HG03442 (cell line): ENCODE data around the gene CYP21A2.
"Not testable (repeated sequence)": the region's sequence is repeated elsewhere in the genome, so short reads cannot be mapped to it uniquely, and the experiment has no call there.

ENCODE experiments used
- ATAC-seq: cut with Tn5 transposase; IDR thresholded peaks from one replicate; pipeline ENCODE4 v1.9.1; 2021; ENCODE audit warnings: mild to moderate bottlenecking, moderate library complexity; ENCODE audit not compliant: unreplicated experiment

The CYP21A2 gene

DNA sequence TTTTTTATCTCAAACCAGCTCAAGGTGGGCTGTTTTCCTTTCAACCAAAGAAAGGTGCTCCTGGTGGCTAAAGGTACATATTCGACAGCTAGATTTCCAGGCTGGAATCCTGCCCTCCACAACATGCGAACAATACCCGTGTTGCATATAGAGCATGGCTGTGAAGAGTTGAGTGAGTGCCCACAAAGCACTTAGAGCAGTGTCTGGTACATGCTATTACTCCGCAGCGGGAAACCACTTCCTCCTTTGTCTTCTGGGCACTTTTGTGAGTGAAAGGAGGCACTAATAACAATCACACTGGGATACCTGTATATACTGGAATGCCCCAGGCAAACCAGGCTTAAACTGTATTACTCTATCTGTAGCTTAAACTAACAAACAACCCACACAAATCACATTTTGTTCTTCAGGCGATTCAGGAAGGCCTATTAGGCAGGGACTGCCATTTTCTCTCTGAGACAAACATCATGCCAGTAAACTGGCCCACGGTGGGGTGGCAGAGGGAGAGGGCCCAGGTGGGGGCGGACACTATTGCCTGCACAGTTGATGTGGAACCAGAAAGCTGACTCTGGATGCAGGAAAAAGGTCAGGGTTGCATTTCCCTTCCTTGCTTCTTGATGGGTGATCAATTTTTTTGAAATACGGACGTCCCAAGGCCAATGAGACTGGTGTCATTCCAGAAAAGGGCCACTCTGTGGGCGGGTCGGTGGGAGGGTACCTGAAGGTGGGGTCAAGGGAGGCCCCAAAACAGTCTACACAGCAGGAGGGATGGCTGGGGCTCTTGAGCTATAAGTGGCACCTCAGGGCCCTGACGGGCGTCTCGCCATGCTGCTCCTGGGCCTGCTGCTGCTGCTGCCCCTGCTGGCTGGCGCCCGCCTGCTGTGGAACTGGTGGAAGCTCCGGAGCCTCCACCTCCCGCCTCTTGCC lies at the start of gene CYP21A2:
TSS of gene CYP21A2 (plus strand) at position 818 of the 927 bp plus-strand sequence. CDS start at position 826, 8 bp downstream.
- not testable (repeated sequence) for ATAC-seq

DNA sequence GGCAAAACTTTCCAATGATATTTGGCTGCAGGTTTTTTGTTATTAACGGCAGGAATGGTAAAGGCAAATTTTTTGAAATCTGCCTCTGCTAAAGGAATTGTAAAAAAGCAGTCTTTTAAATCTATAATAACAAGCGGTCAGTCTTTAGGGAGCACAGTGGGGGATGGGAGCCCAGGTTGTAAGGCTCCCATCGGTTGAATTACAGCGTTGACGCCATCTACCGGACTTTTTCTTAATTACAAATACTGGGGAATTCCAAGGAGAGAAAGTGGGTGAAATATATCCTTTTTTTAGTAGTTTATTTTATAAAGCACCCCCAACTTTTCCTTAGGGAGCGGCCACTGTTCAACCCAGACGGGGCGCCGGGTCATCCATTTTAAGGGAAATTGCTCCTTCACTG lies 48.9 kb upstream of the CYP21A2 start:
- ATAC-seq = not testable (repeated sequence)

DNA sequence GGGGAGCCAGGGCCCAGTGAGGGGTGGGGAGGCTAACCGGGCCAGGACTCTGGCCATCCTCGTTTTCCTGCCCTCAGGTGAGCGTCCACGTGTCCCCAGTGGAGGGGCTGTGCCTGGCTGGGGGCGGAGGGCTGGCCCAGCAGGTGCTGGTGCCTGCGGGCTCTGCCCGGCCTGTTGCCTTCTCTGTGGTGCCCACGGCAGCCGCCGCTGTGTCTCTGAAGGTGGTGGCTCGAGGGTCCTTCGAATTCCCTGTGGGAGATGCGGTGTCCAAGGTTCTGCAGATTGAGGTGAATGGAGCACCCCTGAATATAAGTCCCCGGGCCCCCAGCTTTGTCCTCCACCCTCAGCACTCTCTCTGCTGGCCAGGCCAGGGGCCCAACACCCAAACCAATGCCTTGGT lies 43.8 kb upstream of the CYP21A2 start:
- not testable (repeated sequence) for ATAC-seq

DNA sequence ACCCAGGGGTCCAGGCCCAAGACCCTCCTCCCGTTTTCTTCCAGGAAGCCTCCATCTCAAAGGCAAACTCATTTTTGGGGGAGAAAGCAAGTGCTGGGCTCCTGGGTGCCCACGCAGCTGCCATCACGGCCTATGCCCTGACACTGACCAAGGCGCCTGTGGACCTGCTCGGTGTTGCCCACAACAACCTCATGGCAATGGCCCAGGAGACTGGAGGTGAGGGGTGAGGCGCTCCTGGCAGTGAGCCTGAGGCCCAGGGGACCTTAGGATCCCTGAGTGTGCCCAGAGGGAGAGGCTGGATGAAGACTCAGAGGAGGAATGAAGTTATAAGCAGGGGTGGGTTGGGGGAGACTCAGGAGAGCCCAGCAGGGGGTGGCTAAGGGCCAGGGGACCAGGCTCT lies 41.8 kb upstream of the CYP21A2 start:
- ATAC-seq = not testable (repeated sequence)

DNA sequence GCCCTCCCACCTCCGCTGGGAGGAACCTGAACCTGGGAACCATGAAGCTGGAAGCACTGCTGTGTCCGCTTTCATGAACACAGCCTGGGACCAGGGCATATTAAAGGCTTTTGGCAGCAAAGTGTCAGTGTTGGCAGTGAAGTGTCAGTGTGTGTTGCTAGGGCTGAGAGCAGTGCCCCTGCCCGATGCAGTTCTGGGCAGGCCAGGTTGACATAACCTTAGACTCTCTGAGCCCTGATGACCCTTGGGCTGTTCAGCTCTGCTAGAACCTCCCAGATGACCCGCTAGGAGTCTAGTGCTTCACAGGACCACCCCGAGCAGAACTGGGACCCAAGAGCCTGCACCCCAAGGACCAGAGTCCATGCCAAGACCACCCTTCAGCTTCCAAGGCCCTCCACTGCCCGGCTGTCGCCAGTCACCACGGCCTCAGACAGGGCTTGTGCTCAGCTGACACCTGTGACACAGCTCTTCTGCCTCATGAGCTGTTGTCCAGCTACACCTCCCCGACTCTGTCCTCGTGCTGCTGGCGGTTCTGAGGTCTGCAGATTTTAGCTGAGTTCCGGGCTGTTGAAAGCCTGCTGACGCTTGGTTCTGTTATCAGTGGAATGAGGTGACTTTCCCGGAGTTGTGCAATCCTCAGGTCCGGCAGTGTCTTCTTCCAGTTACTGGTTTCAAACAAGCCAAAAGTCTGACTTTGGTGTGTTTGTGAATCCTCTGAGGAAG lies 35.5 kb upstream of the CYP21A2 start:
- not testable (repeated sequence) for ATAC-seq

- not testable (repeated sequence) for ATAC-seq
Measured at GRCh38 chr6:32003301-32003700, 34.9 kb upstream of the CYP21A2 start.

DNA sequence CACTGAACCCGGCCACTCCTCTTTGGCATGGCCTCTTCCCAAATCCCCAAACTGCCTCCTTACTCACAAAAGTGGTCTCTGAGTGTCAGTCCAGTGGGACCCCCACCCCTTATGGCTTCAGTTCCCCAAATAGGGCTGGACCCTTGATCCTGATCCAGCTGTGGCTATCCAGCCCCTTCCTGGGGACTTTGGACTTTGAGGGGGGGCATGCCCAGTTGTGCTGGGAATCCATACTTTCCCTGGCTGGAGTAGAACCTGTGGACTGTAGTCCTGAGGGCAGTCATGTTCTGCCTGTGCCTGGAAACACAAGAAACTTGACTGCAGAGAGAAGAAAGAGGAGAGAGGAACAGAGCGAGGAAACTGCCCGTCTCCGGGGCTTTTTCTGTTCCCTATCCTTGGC lies 33.8 kb upstream of the CYP21A2 start:
- ATAC-seq = not testable (repeated sequence)

DNA sequence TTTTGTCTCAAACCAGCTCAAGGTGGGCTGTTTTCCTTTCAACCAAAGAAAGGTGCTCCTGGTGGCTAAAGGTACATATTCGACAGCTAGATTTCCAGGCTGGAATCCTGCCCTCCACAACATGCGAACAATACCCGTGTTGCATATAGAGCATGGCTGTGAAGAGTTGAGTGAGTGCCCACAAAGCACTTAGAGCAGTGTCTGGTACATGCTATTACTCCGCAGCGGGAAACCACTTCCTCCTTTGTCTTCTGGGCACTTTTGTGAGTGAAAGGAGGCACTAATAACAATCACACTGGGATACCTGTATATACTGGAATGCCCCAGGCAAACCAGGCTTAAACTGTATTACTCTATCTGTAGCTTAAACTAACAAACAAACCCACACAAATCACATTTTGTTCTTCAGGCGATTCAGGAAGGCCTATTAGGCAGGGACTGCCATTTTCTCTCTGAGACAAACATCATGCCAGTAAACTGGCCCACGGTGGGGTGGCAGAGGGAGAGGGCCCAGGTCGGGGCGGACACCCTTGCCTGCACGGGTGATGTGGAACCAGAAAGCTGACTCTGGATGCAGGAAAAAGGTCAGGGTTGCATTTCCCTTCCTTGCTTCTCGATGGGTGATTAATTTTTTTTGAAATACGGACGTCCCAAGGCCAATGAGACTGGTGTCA lies 33.2 kb upstream of the CYP21A2 start:
- not testable (repeated sequence) for ATAC-seq

DNA sequence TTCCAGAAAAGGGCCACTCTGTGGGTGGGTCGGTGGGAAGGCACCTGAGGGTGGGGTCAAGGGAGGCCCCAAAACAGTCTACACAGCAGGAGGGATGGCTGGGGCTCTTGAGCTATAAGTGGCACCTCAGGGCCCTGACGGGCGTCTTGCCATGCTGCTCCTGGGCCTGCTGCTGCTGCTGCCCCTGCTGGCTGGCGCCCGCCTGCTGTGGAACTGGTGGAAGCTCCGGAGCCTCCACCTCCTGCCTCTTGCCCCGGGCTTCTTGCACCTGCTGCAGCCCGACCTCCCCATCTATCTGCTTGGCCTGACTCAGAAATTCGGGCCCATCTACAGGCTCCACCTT lies 32.7 kb upstream of the CYP21A2 start:
- ATAC-seq = not testable (repeated sequence)

- not testable (repeated sequence) for ATAC-seq
Measured at GRCh38 chr6:32005991-32006529, 32.2 kb upstream of the CYP21A2 start.

- ATAC-seq = not testable (repeated sequence)
Measured at GRCh38 chr6:32007086-32007485, 31.1 kb upstream of the CYP21A2 start.

DNA sequence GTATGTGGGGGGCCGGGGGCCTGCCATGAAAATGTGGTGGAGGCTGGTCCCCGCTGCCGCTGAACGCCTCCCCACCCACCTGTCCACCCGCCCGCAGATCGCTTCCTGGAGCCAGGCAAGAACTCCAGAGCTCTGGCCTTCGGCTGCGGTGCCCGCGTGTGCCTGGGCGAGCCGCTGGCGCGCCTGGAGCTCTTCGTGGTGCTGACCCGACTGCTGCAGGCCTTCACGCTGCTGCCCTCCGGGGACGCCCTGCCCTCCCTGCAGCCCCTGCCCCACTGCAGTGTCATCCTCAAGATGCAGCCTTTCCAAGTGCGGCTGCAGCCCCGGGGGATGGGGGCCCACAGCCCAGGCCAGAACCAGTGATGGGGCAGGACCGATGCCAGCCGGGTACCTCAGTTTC lies 30.2 kb upstream of the CYP21A2 start:
- not testable (repeated sequence) for ATAC-seq

DNA sequence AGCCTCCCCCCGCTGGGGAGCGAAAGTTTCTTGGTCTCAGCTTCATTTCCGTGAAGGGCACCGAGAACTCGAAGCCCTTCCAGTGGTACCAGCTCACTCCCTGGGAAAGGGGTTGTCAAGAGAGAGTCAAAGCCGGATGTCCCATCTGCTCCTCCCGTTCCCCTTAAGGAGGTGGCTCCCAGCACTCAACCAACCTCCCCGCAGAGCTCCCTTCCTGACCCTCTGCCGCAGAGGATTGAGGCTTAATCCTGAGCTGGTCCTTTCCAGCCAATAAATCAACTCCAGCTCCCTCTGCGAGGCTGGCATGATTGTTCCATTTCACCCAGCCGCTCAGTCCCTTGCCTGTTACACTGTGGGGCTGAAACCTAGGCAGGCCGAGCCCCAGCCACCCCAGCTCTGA lies 29.6 kb upstream of the CYP21A2 start:
- ATAC-seq = not testable (repeated sequence)

GRCh38 chr6:32009537-32009936 lies 28.7 kb upstream of the CYP21A2 start:
- not testable (repeated sequence) for ATAC-seq

GRCh38 chr6:32010856-32011530 lies 27.2 kb upstream of the CYP21A2 start:
- not testable (repeated sequence) for ATAC-seq

DNA sequence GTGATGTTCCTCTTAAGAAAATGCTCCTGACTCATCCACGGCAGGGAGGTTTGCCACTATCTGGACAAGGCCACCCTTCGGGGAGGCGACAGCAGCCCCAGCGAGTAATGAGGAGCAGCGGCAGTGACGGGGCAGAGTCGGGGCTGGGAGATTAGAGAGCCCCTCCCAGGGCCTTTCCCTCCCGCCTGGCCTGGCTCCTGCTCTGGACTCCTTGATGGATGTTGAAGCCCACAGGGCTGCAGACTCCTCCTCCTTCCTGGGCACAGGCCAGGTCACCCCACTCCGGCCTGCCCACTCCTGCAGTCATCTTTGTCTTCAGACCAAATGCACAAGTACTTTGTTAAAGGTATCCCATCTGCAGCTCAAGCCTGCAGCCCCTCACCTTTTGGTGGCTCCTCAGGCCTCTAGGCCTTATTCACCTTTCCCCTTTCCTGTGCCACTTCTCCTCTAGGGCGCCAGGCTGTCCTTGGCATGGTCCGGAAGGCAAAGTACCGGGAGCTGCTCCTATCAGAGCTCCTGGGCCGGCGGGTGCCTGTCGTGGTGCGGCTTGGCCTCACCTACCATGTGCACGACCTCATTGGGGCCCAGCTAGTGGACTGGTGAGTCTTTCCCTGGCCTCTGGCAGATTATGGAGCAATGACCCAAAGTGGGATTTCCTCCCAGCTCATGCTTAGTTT lies 25.1 kb upstream of the CYP21A2 start:
- not testable (repeated sequence) for ATAC-seq

DNA sequence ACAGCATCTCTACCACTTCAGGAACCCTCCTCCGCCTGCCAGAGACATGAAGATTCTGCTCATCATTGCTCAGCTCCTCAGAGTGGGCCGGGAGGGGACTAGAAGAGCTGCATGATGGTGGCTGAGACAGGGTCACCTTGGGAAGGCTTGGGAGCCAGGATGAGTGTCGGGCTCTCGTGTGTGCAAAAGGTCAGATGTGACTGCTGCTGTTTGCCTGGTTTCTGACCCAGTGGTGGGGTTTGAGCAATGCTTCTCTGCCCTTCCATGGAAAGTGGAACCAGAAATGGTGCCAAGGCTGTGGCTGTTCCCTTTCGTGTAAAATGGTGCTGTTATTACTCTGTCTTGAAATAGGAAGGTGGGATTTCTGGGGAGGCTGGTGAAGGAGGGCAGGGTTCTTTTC lies 24.5 kb upstream of the CYP21A2 start:
- ATAC-seq = not testable (repeated sequence)

- ATAC-seq = not testable (repeated sequence)
Measured at GRCh38 chr6:32014547-32014946, 23.7 kb upstream of the CYP21A2 start, which contains the start of gene C4B. Gene C4B, plus strand, starts transcription at chr6:32014795. Its CDS starts 51 bp downstream, at chr6:32014846.

DNA sequence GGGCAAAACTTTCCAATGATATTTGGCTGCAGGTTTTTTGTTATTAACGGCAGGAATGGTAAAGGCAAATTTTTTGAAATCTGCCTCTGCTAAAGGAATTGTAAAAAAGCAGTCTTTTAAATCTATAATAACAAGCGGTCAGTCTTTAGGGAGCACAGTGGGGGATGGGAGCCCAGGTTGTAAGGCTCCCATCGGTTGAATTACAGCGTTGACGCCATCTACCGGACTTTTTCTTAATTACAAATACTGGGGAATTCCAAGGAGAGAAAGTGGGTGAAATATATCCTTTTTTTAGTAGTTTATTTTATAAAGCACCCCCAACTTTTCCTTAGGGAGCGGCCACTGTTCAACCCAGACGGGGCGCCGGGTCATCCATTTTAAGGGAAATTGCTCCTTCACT lies 16.1 kb upstream of the CYP21A2 start:
- ATAC-seq = not testable (repeated sequence)

- ATAC-seq = not testable (repeated sequence)
Measured at GRCh38 chr6:32028631-32029030, 9.6 kb upstream of the CYP21A2 start.
